ENCODE data around the gene MED17.

The MED17 gene

GRCh38 chr11:93783765-93784144 lies 327 bp upstream of the MED17 start:
- TF ChIP-seq CSRNP3 (CRISPR knock-in tag; IDR thresholded peaks at IDR 0.05) (no peak), ESRRG (CRISPR knock-in tag; IDR thresholded peaks at IDR 0.05) (no peak), TOX (CRISPR knock-in tag; IDR thresholded peaks at IDR 0.05; ENCODE audit: borderline replicate concordance) (no peak), ZNF565 (CRISPR knock-in tag; conservative IDR thresholded peaks at IDR 0.05; ENCODE audit: low read depth) (no peak), CREB5 (CRISPR knock-in tag; IDR thresholded peaks at IDR 0.05; ENCODE audit: low read depth) (no peak), ISL1 (CRISPR knock-in tag; IDR thresholded peaks at IDR 0.05) (no peak), TSHZ2 (CRISPR knock-in tag; IDR thresholded peaks at IDR 0.05) (no peak), CSDC2 (CRISPR knock-in tag; IDR thresholded peaks at IDR 0.05) (no peak), ZFP30 (CRISPR knock-in tag; IDR thresholded peaks at IDR 0.05) (no peak), ZNF70 (CRISPR knock-in tag; IDR thresholded peaks at IDR 0.05) (no peak), POU6F1 (CRISPR knock-in tag; IDR thresholded peaks at IDR 0.05; ENCODE audit: borderline replicate concordance, low read depth) (no peak), PPARA (CRISPR knock-in tag; IDR thresholded peaks at IDR 0.05; ENCODE audit: borderline replicate concordance) (no peak), ZNF8 (CRISPR knock-in tag; IDR thresholded peaks at IDR 0.05) (no peak), PATZ1 (CRISPR knock-in tag; IDR thresholded peaks at IDR 0.05; ENCODE audit: borderline replicate concordance) (no peak), RARB (CRISPR knock-in tag; IDR thresholded peaks at IDR 0.05) (no peak), GLIS3 (CRISPR knock-in tag; IDR thresholded peaks at IDR 0.05) (no peak)
- peak; percentile 65 for ATAC-seq

- TF ChIP-seq PATZ1 (CRISPR knock-in tag; IDR thresholded peaks at IDR 0.05; ENCODE audit: borderline replicate concordance) (no peak), OSR1 (CRISPR knock-in tag; IDR thresholded peaks at IDR 0.05) (no peak), ZNF8 (CRISPR knock-in tag; IDR thresholded peaks at IDR 0.05) (no peak), CSRNP3 (CRISPR knock-in tag; IDR thresholded peaks at IDR 0.05) (no peak), ZC3H10 (CRISPR knock-in tag; IDR thresholded peaks at IDR 0.05) (no peak), ARNTL (CRISPR knock-in tag; IDR thresholded peaks at IDR 0.05; ENCODE audit: borderline replicate concordance, low read depth) (no peak), ZFP3 (CRISPR knock-in tag; IDR thresholded peaks at IDR 0.05) (no peak), TOX (CRISPR knock-in tag; IDR thresholded peaks at IDR 0.05; ENCODE audit: borderline replicate concordance) (no peak)
- ATAC-seq: peak; percentile 5
Observed at GRCh38 chr11:93784935-93785360, 866 bp downstream of the MED17 start.

Measured in SK-N-SH treated with all-trans-retinoic acid at 6 μM for 48 hours (cell line).